Amniotic epithelial cell (primary cell): ENCODE measurements around the gene ARL5B.

Experiments used
- DNase-seq: peaks from one replicate; pipeline ENCODE4 v3.0.0-alpha.2; 2010; ENCODE audit warnings: low read depth

ARL5B gene

GRCh38 chr10:18703521-18703920 is 44.3 kb downstream of the ARL5B start:
- no peak for DNase-seq

GRCh38 chr10:18710201-18710653 is 51.0 kb downstream of the ARL5B start:
- no peak for DNase-seq

- peak; percentile 96 for DNase-seq
These were observed 53.8 kb downstream of the ARL5B start for GRCh38 chr10:18713077-18713476.

- no peak for DNase-seq
These were observed 59.8 kb downstream of the ARL5B start for GRCh38 chr10:18718991-18719390.

GRCh38 chr10:18719811-18720210 is 60.6 kb downstream of the ARL5B start:
- DNase-seq = no peak

- no peak for DNase-seq
These were observed 61.8 kb downstream of the ARL5B start for GRCh38 chr10:18721067-18721466.

- DNase-seq = no peak
These were observed 64.6 kb downstream of the ARL5B start for GRCh38 chr10:18723801-18724200.
